ENCODE data around the gene CDYL2. TPM values are rescaled to one million over a fixed set of nuclear protein-coding genes. Genes with fewer than 3 reads are reported as not detected.

The CDYL2 gene
- total RNA-seq, 2 experiments from 2014 or later: 10.4 to 11.4 TPM

GRCh38 chr16:80684136-80684765 lies 120.1 kb downstream of the CDYL2 start:
- ChIA-PET POLR2A (no interaction called here), CTCF (no interaction called here)
- DNase-seq (no peak), ATAC-seq (no peak)
- TF ChIP-seq, protein P1, sequence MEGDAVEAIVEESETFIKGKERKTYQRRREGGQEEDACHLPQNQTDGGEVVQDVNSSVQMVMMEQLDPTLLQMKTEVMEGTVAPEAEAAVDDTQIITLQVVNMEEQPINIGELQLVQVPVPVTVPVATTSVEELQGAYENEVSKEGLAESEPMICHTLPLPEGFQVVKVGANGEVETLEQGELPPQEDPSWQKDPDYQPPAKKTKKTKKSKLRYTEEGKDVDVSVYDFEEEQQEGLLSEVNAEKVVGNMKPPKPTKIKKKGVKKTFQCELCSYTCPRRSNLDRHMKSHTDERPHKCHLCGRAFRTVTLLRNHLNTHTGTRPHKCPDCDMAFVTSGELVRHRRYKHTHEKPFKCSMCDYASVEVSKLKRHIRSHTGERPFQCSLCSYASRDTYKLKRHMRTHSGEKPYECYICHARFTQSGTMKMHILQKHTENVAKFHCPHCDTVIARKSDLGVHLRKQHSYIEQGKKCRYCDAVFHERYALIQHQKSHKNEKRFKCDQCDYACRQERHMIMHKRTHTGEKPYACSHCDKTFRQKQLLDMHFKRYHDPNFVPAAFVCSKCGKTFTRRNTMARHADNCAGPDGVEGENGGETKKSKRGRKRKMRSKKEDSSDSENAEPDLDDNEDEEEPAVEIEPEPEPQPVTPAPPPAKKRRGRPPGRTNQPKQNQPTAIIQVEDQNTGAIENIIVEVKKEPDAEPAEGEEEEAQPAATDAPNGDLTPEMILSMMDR (IDR thresholded peaks at IDR 0.05): no peak
- intact Hi-C loops (cut with micrococcal nuclease): no loop called here
- no peak overlapping the region for H3K27ac Mint-ChIP-seq
- H3K4me3 Mint-ChIP-seq: no peak overlapping the region
- H3K4me1 Mint-ChIP-seq (ENCODE audit: low read depth): peaks cover 3% of the 10 kb centered on the region
- no peaks in the 10 kb centered on the region for H3K27me3 Mint-ChIP-seq
- H3K36me3 Mint-ChIP-seq (ENCODE audit: low read depth): peaks cover 8% of the 10 kb centered on the region
- H3K9me3 Mint-ChIP-seq: no peaks in the 10 kb centered on the region

- Mint-ChIP-seq H3K9me3 (no peaks in the 10 kb centered on the region), H3K4me3 (no peak overlapping the region), H3K36me3 (ENCODE audit: low read depth) (peaks cover 8% of the 10 kb centered on the region), H3K4me1 (ENCODE audit: low read depth) (peaks cover 3% of the 10 kb centered on the region), H3K27ac (no peak overlapping the region), H3K27me3 (no peaks in the 10 kb centered on the region)
- intact Hi-C loops (cut with micrococcal nuclease): no loop called here
- no peak for ATAC-seq
- CTCF ChIA-PET: no interaction called here
- TF ChIP-seq, protein P1 (IDR thresholded peaks at IDR 0.05): no peak
- no peak for DNase-seq
- POLR2A ChIA-PET: no interaction called here
Observed at GRCh38 chr16:80683646-80684045, 120.8 kb downstream of the CDYL2 start.

- no peak for ATAC-seq
- Mint-ChIP-seq H3K4me1 (ENCODE audit: low read depth) (peaks cover 3% of the 10 kb centered on the region), H3K36me3 (ENCODE audit: low read depth) (peaks cover 8% of the 10 kb centered on the region), H3K9me3 (no peaks in the 10 kb centered on the region), H3K4me3 (no peak overlapping the region), H3K27ac (no peak overlapping the region), H3K27me3 (no peaks in the 10 kb centered on the region)
- ChIA-PET POLR2A (no interaction called here), CTCF (interaction anchor here (1.2 kb wide), 1 partner anchor 18 kb away, joined by 3 read pairs; no protein-coding TSS in a partner anchor)
- TF ChIP-seq, protein P1 (IDR thresholded peaks at IDR 0.05): no peak
- intact Hi-C loops (cut with micrococcal nuclease): no loop called here
- DNase-seq: no peak
Observed at GRCh38 chr16:80682421-80683070, 121.9 kb downstream of the CDYL2 start.

DNA sequence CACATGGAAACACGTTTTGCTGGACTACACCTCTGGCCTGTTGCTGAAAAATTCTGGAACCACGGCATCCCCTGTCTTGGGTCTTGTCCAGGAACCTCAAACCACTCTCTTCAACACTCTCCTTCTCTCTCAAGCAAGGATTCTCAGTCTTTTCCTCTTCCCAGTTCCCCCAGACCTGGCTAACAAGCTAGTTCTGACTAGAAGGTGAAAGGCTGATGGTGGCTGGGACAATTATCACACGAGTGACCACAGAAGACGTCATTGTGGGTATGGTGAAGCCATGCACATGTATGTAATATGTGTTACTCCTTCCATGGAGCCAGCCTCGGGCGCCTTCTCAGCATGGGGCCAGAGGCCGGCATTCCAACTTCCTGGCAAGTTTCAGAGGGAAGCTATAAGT lies 123.0 kb downstream of the CDYL2 start:
- H3K9me3 Mint-ChIP-seq: no peaks in the 10 kb centered on the region
- ChIA-PET POLR2A (no interaction called here), CTCF (no interaction called here)
- H3K36me3 Mint-ChIP-seq (ENCODE audit: low read depth): peaks cover 8% of the 10 kb centered on the region
- ATAC-seq (no peak), DNase-seq (no peak)
- peaks cover 5% of the 10 kb centered on the region for H3K4me1 Mint-ChIP-seq (ENCODE audit: low read depth)
- intact Hi-C loops (cut with micrococcal nuclease): no loop called here
- H3K4me3 Mint-ChIP-seq: no peak overlapping the region
- no peaks in the 10 kb centered on the region for H3K27me3 Mint-ChIP-seq
- H3K27ac Mint-ChIP-seq: no peak overlapping the region
- TF ChIP-seq, protein P1 (IDR thresholded peaks at IDR 0.05): no peak

DNA sequence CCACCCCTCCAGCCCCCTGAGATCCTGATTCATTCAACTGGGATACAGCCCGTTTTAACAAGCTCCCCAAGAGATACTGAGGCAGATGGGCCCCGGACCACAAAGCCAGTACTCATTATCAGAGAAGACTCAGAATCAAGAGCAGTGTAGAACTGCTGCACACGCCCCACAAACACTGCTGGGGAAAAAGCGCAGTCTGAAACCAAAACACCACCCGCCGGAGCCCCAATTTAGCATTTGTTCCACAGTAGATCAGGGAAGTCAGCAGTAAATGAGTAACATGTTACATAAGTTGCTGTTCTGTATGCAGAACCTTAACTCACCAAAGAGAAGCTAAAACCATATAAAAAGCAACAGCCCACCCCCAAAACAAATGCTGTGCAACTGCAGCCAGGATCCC lies 123.6 kb downstream of the CDYL2 start:
- TF ChIP-seq, protein P1 (IDR thresholded peaks at IDR 0.05): no peak
- H3K36me3 Mint-ChIP-seq (ENCODE audit: low read depth): peaks cover 8% of the 10 kb centered on the region
- H3K4me3 Mint-ChIP-seq: no peak overlapping the region
- DNase-seq (no peak), ATAC-seq (no peak)
- CTCF ChIA-PET: no interaction called here
- intact Hi-C loops (cut with micrococcal nuclease): no loop called here
- no peak overlapping the region for H3K27ac Mint-ChIP-seq
- peaks cover 10% of the 10 kb centered on the region for H3K4me1 Mint-ChIP-seq (ENCODE audit: low read depth)
- POLR2A ChIA-PET: no interaction called here
- H3K9me3 Mint-ChIP-seq: no peaks in the 10 kb centered on the region
- H3K27me3 Mint-ChIP-seq: no peaks in the 10 kb centered on the region
